K562 (cell line): ENCODE data around the gene HIGD1C. TPM values are rescaled to one million over a fixed set of nuclear protein-coding genes. Genes with fewer than 3 reads are reported as not detected.

Experiments used
- ATAC-seq: fragments of 200-7000 bp; cut with Tn5 transposase; 3 replicates; pipeline ENCODE4 v1.9.1; 2020; ENCODE audit warnings: moderate library complexity
- BruUV-seq: library from RNA; stranded (reverse); fragments of 400-500 nt; replicated peaks from 2 replicates; lab custom pipeline; 2021; lab: Mats Ljungman, UMichigan
- CTCF ChIA-PET: fragments of 300-600 bp; formaldehyde crosslinking; extraction: SDS; loops from one replicate; lab custom pipeline; 2021; ENCODE audit warnings: low intra/inter-chr PET ratio; lab: Yijun Ruan, JAX
- POLR2A ChIA-PET: fragments of 300-600, 350-650 bp; sonication (Branson Sonifier 250); formaldehyde crosslinking; extraction: SDS; loops from one replicate; lab custom pipeline; 2021; ENCODE audit warnings: antibody characterized with exemption, inconsistent platforms; lab: Yijun Ruan, JAX
- DNase-seq, 4 experiments: peaks; one replicate each; pipeline versions ENCODE4 v3.0.0 to v3.0.0-alpha.2; 2011 to 2018; ENCODE audit warnings: low spot score in 3 of 4, mixed read lengths in 3 of 4; ENCODE audit errors: extremely low read depth in 1 of 4
- FAIRE-seq: peaks from 2 replicates; lab custom pipeline; 2011; peaks lifted over from hg19 to GRCh38; lab: Jason Lieb, UNC
- H2AFZ ChIP-seq: 2 replicates; pipeline ENCODE4 v1.6.0; 2011; ENCODE audit warnings: low read depth, low read length, control low read depth, inconsistent platforms
- H3K27ac ChIP-seq: fragments of 200-600 bp; 3 replicates; pipeline ENCODE4 v1.8.0; 2011; ENCODE audit warnings: low read depth, mild to moderate bottlenecking, control low read depth, inconsistent platforms, low read length, moderate library complexity, mixed read lengths; ENCODE audit errors: extremely low read depth
- H3K27me3 ChIP-seq, 2 experiments: fragments of 300-600 bp in 1 of 2; 2 replicates in 1 of 2; 3 replicates in 1 of 2; pipeline versions ENCODE4 v1.6.0 to v1.8.0; 2011; ENCODE audit warnings: inconsistent platforms in 2 of 2, low read length in 2 of 2, mild to moderate bottlenecking in 1 of 2, mixed read lengths in 1 of 2, moderate library complexity in 1 of 2; ENCODE audit not compliant: control insufficient read depth in 2 of 2, insufficient read depth in 2 of 2
- H3K36me3 ChIP-seq: fragments of 300-600 bp; 3 replicates; pipeline ENCODE4 v1.8.0; 2011; ENCODE audit warnings: mild to moderate bottlenecking, low read length, inconsistent platforms; ENCODE audit not compliant: control insufficient read depth, insufficient read depth
- H3K4me1 ChIP-seq, 2 experiments: fragments of 200-600 bp in 1 of 2; replicated peaks in 1 of 2; 2 replicates in 1 of 2; 3 replicates in 1 of 2; pipeline versions ENCODE4 v1.5.1 to v1.8.0; 2011; ENCODE audit warnings: inconsistent platforms in 2 of 2, low read length in 2 of 2, mild to moderate bottlenecking in 1 of 2, mixed read lengths in 1 of 2, moderate library complexity in 1 of 2; ENCODE audit not compliant: control insufficient read depth in 2 of 2, insufficient read depth in 2 of 2
- H3K4me2 ChIP-seq: 2 replicates; pipeline ENCODE4 v1.6.1; 2011; ENCODE audit warnings: low read length, control low read depth, inconsistent platforms, mixed read lengths; ENCODE audit not compliant: insufficient read depth
- H3K4me3 ChIP-seq: fragments of 200-600 bp; sonication (generic), shearing (Covaris generic); 2 replicates; pipeline ENCODE4 v1.5.1; 2016; ENCODE audit warnings: control low read depth, inconsistent platforms
- H3K79me2 ChIP-seq: fragments of 200-600 bp; 3 replicates; pipeline ENCODE4 v1.8.0; 2011; ENCODE audit warnings: low read length, inconsistent platforms; ENCODE audit not compliant: control insufficient read depth, insufficient read depth
- H3K9ac ChIP-seq, 2 experiments: 2 replicates each; pipeline versions ENCODE4 v1.6.0 to v1.6.1; 2011; ENCODE audit warnings: low read depth in 2 of 2, low read length in 2 of 2, control low read depth in 1 of 2, inconsistent platforms in 1 of 2, mild to moderate bottlenecking in 1 of 2, mixed read lengths in 1 of 2; ENCODE audit not compliant: insufficient read depth in 1 of 2
- H3K9me1 ChIP-seq: one replicate; pipeline ENCODE4 v1.6.0; 2011; ENCODE audit warnings: inconsistent platforms, mild to moderate bottlenecking, low read length, moderate library complexity; ENCODE audit not compliant: control insufficient read depth, insufficient read depth
- H3K9me3 ChIP-seq: replicated peaks from 2 replicates; pipeline ENCODE4 v1.5.1; 2011; ENCODE audit warnings: low read depth, low read length, inconsistent platforms; ENCODE audit not compliant: control insufficient read depth, insufficient read depth
- H4K20me1 ChIP-seq: replicated peaks from 2 replicates; pipeline ENCODE4 v1.6.1; 2011; ENCODE audit warnings: low read length, inconsistent platforms, mixed read lengths; ENCODE audit not compliant: control insufficient read depth, insufficient read depth
- CBX1 ChIP-seq: sonication (generic); IDR thresholded peaks from 2 replicates; pipeline ENCODE4 v1.6.1; 2016; ENCODE audit warnings: antibody characterized with exemption, low read depth, mild to moderate bottlenecking
- E2F4 ChIP-seq: sonication (generic); formaldehyde crosslinking; IDR thresholded peaks from 2 replicates; pipeline ENCODE4 v1.8.0; 2022; ENCODE audit warnings: mild to moderate bottlenecking, low read depth, missing genetic modification reagents
- EGR1 ChIP-seq: fragments of 450-650 bp; conservative IDR thresholded peaks from 2 replicates; pipeline ENCODE4 v1.6.1; 2017; ENCODE audit warnings: mild to moderate bottlenecking
- KLF16 ChIP-seq: IDR thresholded peaks from 2 replicates; pipeline ENCODE4 v1.6.1; 2016; ENCODE audit warnings: antibody characterized with exemption
- PCBP1 ChIP-seq: fragments of 200-400 bp; formaldehyde crosslinking; IDR thresholded peaks from 2 replicates; pipeline ENCODE4 v1.6.1; 2018; ENCODE audit warnings: mild to moderate bottlenecking, low read depth, low read length; ENCODE audit not compliant: poor library complexity, severe bottlenecking
- RAD21 ChIP-seq, 2 experiments: fragments of 250-450 bp in 1 of 2; fragments of 450-650 bp in 1 of 2; sonication (Bioruptor Pico) in 1 of 2; formaldehyde crosslinking in 1 of 2; IDR thresholded peaks in 1 of 2; conservative IDR thresholded peaks in 1 of 2; 2 replicates each; pipeline versions ENCODE4 v1.4.0 to v1.8.0; 2020 to 2022; ENCODE audit warnings: mild to moderate bottlenecking in 2 of 2, moderate library complexity in 1 of 2
- THRAP3 ChIP-seq: fragments of 450-650 bp; IDR thresholded peaks from 2 replicates; pipeline ENCODE4 v1.6.1; 2016; ENCODE audit warnings: mild to moderate bottlenecking, inconsistent platforms, borderline replicate concordance
- ZBTB17 ChIP-seq: fragments of 450-650 bp; formaldehyde crosslinking; IDR thresholded peaks from 2 replicates; pipeline ENCODE4 v1.4.0; 2020; ENCODE audit warnings: mild to moderate bottlenecking
- WGBS: fragments of 100-300 bp; shearing (Covaris generic); methylation state at CpG from one replicate; pipeline ENCODE4 v1.1.6; 2016; ENCODE audit warnings: low coverage, mixed read lengths; ENCODE audit not compliant: insufficient coverage; ENCODE audit errors: missing lambda C conversion rate; 5-methylcytosine and 5-hydroxymethylcytosine counted together
- in situ Hi-C: fragments of 300-500 bp; cut with MboI; formaldehyde crosslinking; loops from 4 replicates; pipeline ENCODE4 v1.15.0; 2018; ENCODE audit warnings: inconsistent platforms, mixed read lengths
- intact Hi-C: fragments of 100-400 bp; cut with micrococcal nuclease; formaldehyde crosslinking; loops from 2 replicates; pipeline ENCODE4 v1.14.2; 2022
- polyA plus RNA-seq, 8 experiments: library from polyadenylated mRNA; depleted of rRNA in 4 of 8; stranded (reverse) in 5 of 8; unstranded in 3 of 8; fragments of >200 nt; fragmentation: Nextera tagmentation in 2 of 8; fragmentation: Illumina TruSeq in 1 of 8; extraction: Ambion mirVana in 2 of 8; extraction: Trizol in 1 of 8; gene quantifications; 2 replicates each; pipeline versions ENCODE4 v1.2.1 to v1.2.3, GENCODE V29; 2011 to 2014; ENCODE audit warnings: inconsistent platforms in 1 of 8, missing spikeins in 1 of 8
- total RNA-seq, 7 experiments: library from RNA; depleted of rRNA in 6 of 7; stranded (reverse); fragments of >200 nt in 6 of 7; fragmentation: Illumina TruSeq in 2 of 7; extraction: Trizol in 2 of 7; gene quantifications; 2 replicates each; pipeline versions ENCODE4 v1.2.1 to v1.2.3, GENCODE V29; 2011 to 2021; ENCODE audit warnings: low replicate concordance in 1 of 7

Gene HIGD1C
- total and polyA plus RNA-seq, 9 of the 15 experiments (the other 6 are each of a cell fraction or from before 2014, with no cell fraction given), result not detected

DNA sequence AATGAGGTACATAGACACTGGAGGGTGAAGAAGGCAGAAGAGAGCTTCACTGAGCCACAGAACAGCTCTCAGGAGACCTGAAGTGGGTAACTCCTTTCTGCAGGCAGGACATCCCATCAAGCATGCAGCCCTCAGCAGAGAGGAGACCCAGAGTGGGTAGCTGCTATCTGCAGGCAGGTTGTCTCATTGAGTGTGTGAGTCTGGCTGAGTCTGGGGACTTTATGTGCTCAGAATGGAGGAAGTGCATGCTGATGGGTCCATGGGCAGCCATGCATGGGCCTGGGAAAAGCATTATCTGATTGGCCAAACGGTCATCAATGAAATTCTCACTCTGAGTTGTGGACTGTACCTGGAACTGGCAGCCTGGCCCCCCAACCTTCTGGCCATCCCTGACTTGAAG, 14.7 kb upstream of the HIGD1C start (continued):
- TF ChIP-seq CBX1, result peak; percentile 86; the same call in 1 of the 2 replicates

- intact Hi-C loops (no loop called here), in situ Hi-C loops (no loop called here)
- DNase-seq (no peak), FAIRE-seq (no peak), ATAC-seq (no peak)
- ChIA-PET POLR2A (no interaction called here), CTCF (no interaction called here)
- H3K4me3 ChIP-seq, result no peak overlapping the region
- no peaks in the 10 kb centered on the region for H3K27me3 ChIP-seq
- H3K9ac ChIP-seq, result no peak overlapping the region
- 29% methylated on average over 3 of the region's 3 CpGs for WGBS
- no peak overlapping the region for H3K27ac ChIP-seq
- H3K4me2 ChIP-seq, result no peak overlapping the region
- H3K9me1 ChIP-seq, result no peaks in the 10 kb centered on the region
- peaks cover 0 to 5% of the 10 kb centered on the region in 2 experiments; a peak in 1 of 5 replicates for H3K4me1 ChIP-seq
- H3K79me2 ChIP-seq, result no peaks in the 10 kb centered on the region
- H2AFZ ChIP-seq, result no peak overlapping the region
- no TSS peak for BruUV-seq
- no peaks in the 10 kb centered on the region for H3K9me3 ChIP-seq
- no peaks in the 10 kb centered on the region for H3K36me3 ChIP-seq
- TF ChIP-seq PCBP1 (no peak), E2F4 (CRISPR knock-in tag) (no peak), RAD21 (CRISPR knock-in tag; conservative IDR thresholded peaks at IDR 0.05 in 1 of 2, IDR thresholded peaks at IDR 0.05 in 1 of 2) (no peak), EGR1 (no peak), ZBTB17 (no peak), THRAP3 (no peak), KLF16 (no peak)
- no peaks in the 10 kb centered on the region for H4K20me1 ChIP-seq
These were observed 4.3 kb upstream of the HIGD1C start for GRCh38 chr12:50947933-50948626.
